ENCODE measurements around the gene EPHB6.

- TF ChIP-seq CTCF (IDR thresholded peaks at IDR 0.05) (no peak), EP300 (IDR thresholded peaks at IDR 0.05) (no peak), POLR2A (IDR thresholded peaks at IDR 0.05; ENCODE audit: low read depth) (no peak), POLR2AphosphoS5 (IDR thresholded peaks at IDR 0.05) (no peak)
Measured at GRCh38 chr7:142868986-142869415, 14.1 kb downstream of the EPHB6 start.
